Head of caudate nucleus (tissue), 42 donors: ENCODE data around the gene ARHGDIA.
A peak's percentile ranks its signal among the peaks of the same experiment; 100 is the strongest.

ENCODE experiments used
- DNase-seq, 42 donors: peaks; one replicate each; pipeline versions ENCODE4 v3.0.0 to v3.0.0-alpha.2; 2020 to 2021; ENCODE audit warnings: mixed read lengths in 7 of 42
- intact Hi-C: fragments of 100-400 bp; cut with DNase I; formaldehyde crosslinking; loops from one replicate; pipeline ENCODE4 v1.15.0; 2022

ARHGDIA gene

DNA sequence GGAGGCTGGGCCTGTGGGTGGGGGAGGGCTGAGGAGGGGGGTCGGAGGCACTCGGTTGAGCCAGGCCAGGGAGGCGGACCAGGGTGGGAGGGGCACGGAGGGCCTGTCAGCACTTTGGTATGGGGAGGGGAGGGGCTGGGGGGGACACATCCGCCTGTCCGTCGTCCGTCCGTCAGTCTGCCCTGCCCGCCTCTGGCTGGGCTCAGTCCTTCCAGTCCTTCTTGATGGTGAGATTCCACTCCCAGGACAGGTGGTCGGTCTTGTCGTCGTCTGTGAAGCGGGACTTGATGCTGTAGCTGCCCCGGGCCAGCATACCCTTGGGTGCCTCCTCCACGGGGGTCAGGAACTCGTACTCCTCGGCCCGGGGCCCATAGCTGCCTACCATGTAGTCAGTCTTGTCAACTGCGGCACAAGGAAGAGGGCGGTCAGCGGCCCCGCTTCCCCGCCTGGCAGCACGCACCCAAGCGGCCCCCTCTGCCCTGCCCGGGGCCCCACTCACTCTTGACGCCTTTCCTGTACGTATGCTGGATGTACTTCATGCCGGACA, 2.4 kb downstream of the ARHGDIA start:
- DNase-seq, result no peak
- intact Hi-C loops, result no loop called here

DNA sequence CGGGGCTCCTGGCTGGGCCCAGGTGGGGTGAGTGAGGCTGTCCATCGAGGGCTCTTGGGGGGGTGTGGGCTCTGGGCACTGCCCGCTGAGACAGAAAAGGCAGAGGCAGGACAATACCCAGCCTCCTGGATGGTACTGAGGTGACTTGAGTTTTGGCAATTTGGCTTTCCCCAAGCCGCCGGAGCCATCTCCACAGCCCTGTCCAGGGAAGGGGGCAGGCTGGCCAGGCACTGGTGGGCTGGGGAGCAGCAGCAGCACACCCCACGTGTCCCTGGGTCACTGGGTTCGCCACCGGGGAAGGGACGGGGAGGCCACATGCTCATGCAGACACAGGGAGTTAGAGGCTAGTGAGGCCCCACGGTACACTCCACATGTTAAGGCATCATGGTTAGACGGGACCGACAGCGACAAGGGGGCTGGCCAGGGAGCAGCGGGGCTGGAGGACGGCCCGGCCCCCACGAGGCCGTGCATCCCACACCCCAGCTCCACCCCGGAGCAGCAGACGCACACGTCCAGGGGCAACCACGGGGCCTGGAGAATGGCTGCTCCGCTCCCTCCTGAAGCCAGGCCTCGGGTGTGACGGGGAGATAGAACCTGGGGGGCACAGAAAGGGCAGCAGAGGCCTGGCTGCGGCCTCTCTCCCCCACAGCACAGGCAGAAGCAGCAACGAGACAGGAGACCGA, 3.0 kb downstream of the ARHGDIA start:
- no peak for DNase-seq
- intact Hi-C loops, result no loop called here

GRCh38 chr17:81867170-81867990, 3.8 kb downstream of the ARHGDIA start:
- peak in 2 of 42 donors; percentile 13 to 17 for DNase-seq
- intact Hi-C loops, result no loop called here

DNA sequence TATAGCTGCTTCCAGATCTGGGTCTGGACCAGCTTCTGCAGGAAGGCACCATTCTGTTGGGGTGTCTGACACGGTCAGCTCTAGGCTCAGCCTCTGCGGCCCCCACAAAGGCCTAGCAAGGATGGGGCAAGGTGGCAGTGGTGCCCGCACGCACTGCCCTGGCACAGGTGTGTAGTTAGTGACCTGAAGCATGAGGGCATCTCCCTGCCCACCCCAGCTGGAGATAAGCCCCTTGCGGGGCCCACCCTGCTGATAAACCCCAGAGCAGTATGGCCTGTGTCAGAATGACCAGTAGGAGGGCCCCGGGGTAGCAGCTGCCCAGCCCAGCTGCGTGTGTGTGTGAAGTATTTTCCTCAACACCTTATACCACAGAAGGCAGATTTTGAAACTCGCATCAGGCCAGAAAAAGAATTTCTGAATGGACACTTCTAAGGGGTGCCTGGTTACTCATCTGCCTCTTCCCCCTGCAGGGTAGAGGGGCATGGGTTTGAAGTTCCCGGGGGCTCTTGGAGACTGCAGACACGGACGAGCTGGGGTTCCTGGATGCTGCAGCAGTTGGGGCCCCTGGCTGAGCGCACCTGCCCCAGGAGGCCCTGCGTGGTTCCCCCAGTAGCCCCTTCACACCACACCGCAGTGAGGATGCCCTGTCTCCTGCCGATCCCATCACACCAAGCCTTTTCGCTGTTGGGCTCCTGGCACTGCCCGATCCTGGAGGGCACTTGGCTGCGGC, 4.5 kb downstream of the ARHGDIA start:
- intact Hi-C loops, result no loop called here
- no peak for DNase-seq

- no peak for DNase-seq
- intact Hi-C loops, result no loop called here
Measured at GRCh38 chr17:81865733-81866439, 5.3 kb downstream of the ARHGDIA start.

GRCh38 chr17:81865358-81865732, 5.8 kb downstream of the ARHGDIA start:
- intact Hi-C loops, result no loop called here
- no peak for DNase-seq

DNA sequence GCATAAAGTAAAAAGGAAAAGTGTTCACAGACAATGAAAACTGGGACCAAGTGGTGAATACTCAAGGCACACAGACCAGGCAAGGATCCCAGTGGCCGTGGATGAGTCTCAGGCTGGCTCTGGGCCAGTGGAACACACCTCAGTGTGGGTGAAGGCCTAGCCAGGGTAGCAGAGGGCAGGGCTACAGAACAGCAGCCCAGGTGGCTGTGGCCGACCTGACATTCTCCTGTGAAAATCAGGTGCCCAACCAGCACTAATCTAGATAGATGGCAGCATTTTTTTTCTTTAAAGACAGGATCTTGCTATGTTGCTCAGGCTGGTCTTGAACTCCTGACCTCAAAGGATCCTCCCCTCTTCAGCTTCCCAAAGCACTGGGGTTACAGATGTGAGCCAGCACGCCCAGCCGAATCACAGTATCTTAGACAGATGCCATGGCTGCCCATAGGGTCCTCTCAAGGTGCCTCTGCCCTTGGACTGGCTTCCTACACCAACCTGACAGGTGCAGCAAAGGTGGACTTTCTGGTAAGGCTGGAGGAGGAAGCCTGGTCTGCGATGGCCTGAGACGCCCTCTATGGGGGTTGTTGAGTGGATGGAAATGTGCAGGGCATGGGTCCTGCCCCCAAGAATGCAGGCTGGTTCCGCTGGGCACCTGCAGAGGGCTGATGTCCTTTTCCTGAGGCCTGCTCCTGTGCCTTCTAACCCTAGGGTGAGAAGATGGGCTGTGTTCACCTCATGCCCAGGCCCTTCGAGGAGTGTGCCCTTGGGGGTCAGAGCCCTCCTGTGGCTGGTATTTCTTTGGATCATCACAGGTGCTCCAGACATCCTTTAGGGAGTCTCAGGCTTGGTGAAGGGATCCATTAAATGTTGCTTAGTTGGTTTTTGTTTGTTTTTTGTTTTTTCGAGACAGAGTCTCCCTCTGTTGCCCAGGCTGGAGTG, 7.0 kb downstream of the ARHGDIA start:
- intact Hi-C loops, result no loop called here
- no peak for DNase-seq

GRCh38 chr17:81863123-81863675, 7.9 kb downstream of the ARHGDIA start:
- no peak for DNase-seq
- intact Hi-C loops, result no loop called here

DNA sequence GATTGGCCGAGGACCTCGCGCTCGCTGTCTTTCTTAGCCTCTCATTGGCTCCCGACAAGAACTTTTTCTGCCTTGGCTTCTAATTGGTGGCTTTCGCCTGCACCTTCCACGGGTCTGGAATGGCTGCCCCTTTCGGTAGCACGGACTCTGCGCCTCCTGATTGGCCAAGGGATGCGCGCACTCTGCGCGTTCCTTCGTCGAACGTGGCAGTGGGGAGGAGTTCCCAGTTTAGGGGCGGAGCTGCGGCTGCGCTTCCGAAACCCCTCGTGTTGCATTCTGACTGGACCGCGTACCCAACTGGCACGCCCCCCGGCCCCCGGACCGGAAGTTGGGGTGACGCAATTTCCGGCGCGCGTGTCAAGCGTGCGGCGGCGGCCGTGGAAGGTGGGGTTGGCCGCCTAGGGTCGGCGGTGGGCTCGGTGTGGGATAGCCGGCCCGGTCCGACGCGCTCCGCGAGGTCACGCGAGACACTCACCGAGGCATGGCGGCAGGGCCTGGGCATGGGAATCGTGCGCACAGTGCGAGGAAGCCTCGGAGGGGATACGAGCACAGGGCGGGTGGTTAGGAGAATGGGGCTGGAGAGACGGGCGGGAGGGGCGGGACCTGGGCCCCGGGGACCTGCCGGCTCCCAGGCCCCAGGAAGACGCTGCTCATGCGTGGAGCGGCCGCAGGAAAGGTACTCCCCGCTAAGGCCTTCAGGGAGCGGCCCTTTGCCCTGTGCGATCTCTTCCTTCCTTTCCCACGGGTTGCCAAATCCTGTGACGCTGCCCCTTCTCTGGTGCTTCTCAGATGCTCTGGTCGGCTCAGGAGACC, 10.2 kb downstream of the ARHGDIA start:
- intact Hi-C loops, result no loop called here
- DNase-seq, result peak; percentile 97 to 100 (median 100)

- peak in 1 of 42 donors; percentile 14 for DNase-seq
- intact Hi-C loops, result loop anchor here (2.0 kb wide), 1 partner anchor 23 kb away; no protein-coding TSS in a partner anchor
Measured at GRCh38 chr17:81859906-81860755, 11.0 kb downstream of the ARHGDIA start, which contains the start of gene P4HB. P4HB (minus strand) TSS chr17:81860535; CDS start chr17:81860471, 64 bp downstream.

GRCh38 chr17:81858967-81859905, 11.9 kb downstream of the ARHGDIA start:
- intact Hi-C loops, result loop anchor here (2.0 kb wide), 1 partner anchor 22 kb away; no protein-coding TSS in a partner anchor
- DNase-seq, result no peak

DNA sequence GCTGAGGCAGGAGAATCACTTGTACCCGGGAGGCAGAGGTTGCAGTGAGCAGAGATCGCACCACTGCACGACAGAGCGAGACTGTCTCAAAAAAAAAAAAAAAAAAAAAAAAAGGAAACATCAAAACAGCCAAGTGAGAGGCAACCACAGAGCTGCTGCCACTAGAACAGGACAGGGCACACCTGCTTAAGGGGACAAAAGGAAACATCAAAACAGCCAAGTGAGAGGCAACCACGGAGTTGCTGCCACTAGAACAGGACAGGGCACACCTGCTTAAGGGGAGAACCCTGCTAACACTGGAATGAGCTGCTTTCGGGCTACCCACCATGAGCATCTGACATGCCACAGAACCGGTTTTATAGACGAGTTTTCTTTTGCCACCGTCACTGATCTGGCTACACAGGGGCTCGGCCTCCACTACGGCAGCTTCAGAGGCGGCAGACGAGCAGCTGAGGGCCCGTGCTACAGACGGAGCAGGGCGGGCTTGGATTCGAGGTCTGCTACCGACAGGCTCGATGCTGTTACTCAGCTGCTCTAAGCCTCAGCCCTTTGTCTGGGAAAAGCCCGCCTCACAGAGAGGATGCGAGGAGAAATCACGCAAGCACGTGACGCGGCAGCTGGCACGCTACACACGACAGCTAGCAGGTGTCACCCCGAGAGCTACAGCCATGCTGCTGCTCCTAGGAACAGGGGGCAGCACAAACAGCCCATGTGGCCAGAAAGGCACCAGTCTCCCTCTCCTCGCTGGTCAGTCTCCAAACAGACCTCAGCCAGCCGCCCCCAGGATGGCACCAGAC, 12.8 kb downstream of the ARHGDIA start:
- intact Hi-C loops, result loop anchor here (2.0 kb wide), 1 partner anchor 22 kb away; no protein-coding TSS in a partner anchor
- DNase-seq, result no peak

- intact Hi-C loops, result no loop called here
- DNase-seq, result no peak
Measured at GRCh38 chr17:81854974-81855774, 16.0 kb downstream of the ARHGDIA start.
